HepG2 (cell line): Measurements from ENCODE around the gene BEAN1. TPM values are rescaled to one million over a fixed set of nuclear protein-coding genes. Genes with fewer than 3 reads are reported as not detected.

Experiments
- HOXA3 ChIP-seq: sonication (generic); formaldehyde crosslinking; IDR thresholded peaks from 2 replicates; pipeline ENCODE4 v1.5.0; 2020; ENCODE audit warnings: missing genetic modification reagents
- KDM2A ChIP-seq: sonication (generic); formaldehyde crosslinking; IDR thresholded peaks from 2 replicates; pipeline ENCODE4 v1.4.0; 2020; ENCODE audit warnings: low read depth, missing genetic modification reagents, borderline replicate concordance
- MATR3 ChIP-seq: sonication (generic); formaldehyde crosslinking; IDR thresholded peaks from 2 replicates; pipeline ENCODE4 v1.4.0; 2020; ENCODE audit warnings: missing genetic modification reagents
- PHF5A ChIP-seq: IDR thresholded peaks from one replicate; pipeline ENCODE4 v1.6.1; 2018; ENCODE audit warnings: low read depth, missing genetic modification reagents; ENCODE audit not compliant: unreplicated experiment
- POGZ ChIP-seq: sonication (generic); formaldehyde crosslinking; IDR thresholded peaks from 2 replicates; pipeline ENCODE4 v1.4.0; 2020; ENCODE audit warnings: mild to moderate bottlenecking, missing genetic modification reagents
- RFXAP ChIP-seq: sonication (generic); formaldehyde crosslinking; IDR thresholded peaks from 2 replicates; pipeline ENCODE4 v1.4.0; 2020; ENCODE audit warnings: missing genetic modification reagents, borderline replicate concordance
- SRSF9 ChIP-seq: fragments of 200-400 bp; formaldehyde crosslinking; IDR thresholded peaks from 2 replicates; pipeline ENCODE4 v1.6.1; 2018; ENCODE audit warnings: borderline replicate concordance, mild to moderate bottlenecking, low read depth, low read length; ENCODE audit not compliant: insufficient read depth, poor library complexity, severe bottlenecking
- ZNF280B ChIP-seq: sonication (generic); formaldehyde crosslinking; IDR thresholded peaks from 2 replicates; pipeline ENCODE4 v1.5.0; 2020; ENCODE audit warnings: missing genetic modification reagents, mild to moderate bottlenecking, borderline replicate concordance
- ZNF282 ChIP-seq: fragments of 450-650 bp; IDR thresholded peaks from 2 replicates; pipeline ENCODE4 v1.6.1; 2018; ENCODE audit not compliant: partially characterized antibody
- ZNF335 ChIP-seq: sonication (generic); formaldehyde crosslinking; IDR thresholded peaks from 2 replicates; pipeline ENCODE4 v1.4.0; 2020; ENCODE audit warnings: missing genetic modification reagents
- ZNF678 ChIP-seq: sonication (generic); formaldehyde crosslinking; IDR thresholded peaks from 2 replicates; pipeline ENCODE4 v1.4.0; 2020; ENCODE audit warnings: mild to moderate bottlenecking, missing genetic modification reagents
- ZNF704 ChIP-seq: sonication (generic); formaldehyde crosslinking; IDR thresholded peaks from 2 replicates; pipeline ENCODE4 v1.8.1; 2023; ENCODE audit warnings: mild to moderate bottlenecking, inconsistent platforms, moderate library complexity, missing genetic modification reagents, borderline replicate concordance
- ZSCAN25 ChIP-seq: sonication (generic); formaldehyde crosslinking; IDR thresholded peaks from 2 replicates; pipeline ENCODE4 v1.8.0; 2022; ENCODE audit warnings: mild to moderate bottlenecking, missing genetic modification reagents
- polyA plus RNA-seq, 8 experiments: library from polyadenylated mRNA; depleted of rRNA in 3 of 8; stranded (reverse) in 7 of 8; unstranded in 1 of 8; fragments of >200 nt; fragmentation: Illumina TruSeq in 4 of 8; extraction: Trizol in 4 of 8; gene quantifications; 2 replicates each; pipeline versions ENCODE4 v1.2.1 to v1.2.3, GENCODE V29; 2011 to 2016; ENCODE audit warnings: low read depth in 4 of 8, missing spikeins in 1 of 8, mixed read lengths in 1 of 8; ENCODE audit not compliant: insufficient read depth in 1 of 8
- total RNA-seq, 5 experiments: library from RNA; depleted of rRNA; stranded (reverse); fragments of >200 nt; fragmentation: Illumina TruSeq; extraction: Trizol; gene quantifications; 2 replicates each; pipeline ENCODE4 v1.2.3, GENCODE V29; 2016; ENCODE audit warnings: low read depth in 1 of 5
- TF ChIP-seq, protein P1 (sequence below), 2 experiments: fragments of 450-650 bp in 1 of 2; sonication (generic) in 1 of 2; formaldehyde crosslinking in 1 of 2; IDR thresholded peaks; 2 replicates each; pipeline versions ENCODE4 v1.6.1 to v1.8.0; 2016 to 2022; ENCODE audit warnings: antibody characterized with exemption in 1 of 2, mild to moderate bottlenecking in 1 of 2, missing genetic modification reagents in 1 of 2
- TF ChIP-seq, protein P2 (sequence below): sonication (generic); formaldehyde crosslinking; IDR thresholded peaks from 2 replicates; pipeline ENCODE4 v1.4.0; 2020; ENCODE audit warnings: missing genetic modification reagents

Gene BEAN1
- total and polyA plus RNA-seq, 2 of the 13 experiments (the other 11 are each of a cell fraction or from before 2014, with no cell fraction given) = 0.53 to 1.4 TPM

- TF ChIP-seq, protein P1, sequence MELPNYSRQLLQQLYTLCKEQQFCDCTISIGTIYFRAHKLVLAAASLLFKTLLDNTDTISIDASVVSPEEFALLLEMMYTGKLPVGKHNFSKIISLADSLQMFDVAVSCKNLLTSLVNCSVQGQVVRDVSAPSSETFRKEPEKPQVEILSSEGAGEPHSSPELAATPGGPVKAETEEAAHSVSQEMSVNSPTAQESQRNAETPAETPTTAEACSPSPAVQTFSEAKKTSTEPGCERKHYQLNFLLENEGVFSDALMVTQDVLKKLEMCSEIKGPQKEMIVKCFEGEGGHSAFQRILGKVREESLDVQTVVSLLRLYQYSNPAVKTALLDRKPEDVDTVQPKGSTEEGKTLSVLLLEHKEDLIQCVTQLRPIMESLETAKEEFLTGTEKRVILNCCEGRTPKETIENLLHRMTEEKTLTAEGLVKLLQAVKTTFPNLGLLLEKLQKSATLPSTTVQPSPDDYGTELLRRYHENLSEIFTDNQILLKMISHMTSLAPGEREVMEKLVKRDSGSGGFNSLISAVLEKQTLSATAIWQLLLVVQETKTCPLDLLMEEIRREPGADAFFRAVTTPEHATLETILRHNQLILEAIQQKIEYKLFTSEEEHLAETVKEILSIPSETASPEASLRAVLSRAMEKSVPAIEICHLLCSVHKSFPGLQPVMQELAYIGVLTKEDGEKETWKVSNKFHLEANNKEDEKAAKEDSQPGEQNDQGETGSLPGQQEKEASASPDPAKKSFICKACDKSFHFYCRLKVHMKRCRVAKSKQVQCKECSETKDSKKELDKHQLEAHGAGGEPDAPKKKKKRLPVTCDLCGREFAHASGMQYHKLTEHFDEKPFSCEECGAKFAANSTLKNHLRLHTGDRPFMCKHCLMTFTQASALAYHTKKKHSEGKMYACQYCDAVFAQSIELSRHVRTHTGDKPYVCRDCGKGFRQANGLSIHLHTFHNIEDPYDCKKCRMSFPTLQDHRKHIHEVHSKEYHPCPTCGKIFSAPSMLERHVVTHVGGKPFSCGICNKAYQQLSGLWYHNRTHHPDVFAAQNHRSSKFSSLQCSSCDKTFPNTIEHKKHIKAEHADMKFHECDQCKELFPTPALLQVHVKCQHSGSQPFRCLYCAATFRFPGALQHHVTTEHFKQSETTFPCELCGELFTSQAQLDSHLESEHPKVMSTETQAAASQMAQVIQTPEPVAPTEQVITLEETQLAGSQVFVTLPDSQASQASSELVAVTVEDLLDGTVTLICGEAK (IDR thresholded peaks at IDR 0.05) = no peak
- TF ChIP-seq, protein P1 (CRISPR knock-in tag; IDR thresholded peaks at IDR 0.05) = no peak
- TF ChIP-seq PHF5A (CRISPR knock-in tag) = no peak
- TF ChIP-seq HOXA3 = no peak
- TF ChIP-seq ZNF335 (CRISPR knock-in tag) = no peak
- no peak for TF ChIP-seq ZSCAN25 (CRISPR knock-in tag)
- no peak for TF ChIP-seq RFXAP (CRISPR knock-in tag)
- TF ChIP-seq, protein P2, sequence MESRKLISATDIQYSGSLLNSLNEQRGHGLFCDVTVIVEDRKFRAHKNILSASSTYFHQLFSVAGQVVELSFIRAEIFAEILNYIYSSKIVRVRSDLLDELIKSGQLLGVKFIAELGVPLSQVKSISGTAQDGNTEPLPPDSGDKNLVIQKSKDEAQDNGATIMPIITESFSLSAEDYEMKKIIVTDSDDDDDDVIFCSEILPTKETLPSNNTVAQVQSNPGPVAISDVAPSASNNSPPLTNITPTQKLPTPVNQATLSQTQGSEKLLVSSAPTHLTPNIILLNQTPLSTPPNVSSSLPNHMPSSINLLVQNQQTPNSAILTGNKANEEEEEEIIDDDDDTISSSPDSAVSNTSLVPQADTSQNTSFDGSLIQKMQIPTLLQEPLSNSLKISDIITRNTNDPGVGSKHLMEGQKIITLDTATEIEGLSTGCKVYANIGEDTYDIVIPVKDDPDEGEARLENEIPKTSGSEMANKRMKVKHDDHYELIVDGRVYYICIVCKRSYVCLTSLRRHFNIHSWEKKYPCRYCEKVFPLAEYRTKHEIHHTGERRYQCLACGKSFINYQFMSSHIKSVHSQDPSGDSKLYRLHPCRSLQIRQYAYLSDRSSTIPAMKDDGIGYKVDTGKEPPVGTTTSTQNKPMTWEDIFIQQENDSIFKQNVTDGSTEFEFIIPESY (CRISPR knock-in tag) = no peak
- TF ChIP-seq ZNF704 (CRISPR knock-in tag) = no peak
- TF ChIP-seq ZNF280B (CRISPR knock-in tag) = 0 out of 2 replicates have a peak, but pooled peaks have one; percentile 25
- TF ChIP-seq KDM2A (CRISPR knock-in tag) = peak; percentile 8; the same call in 1 of the 2 replicates
- no peak for TF ChIP-seq MATR3 (CRISPR knock-in tag)
- TF ChIP-seq POGZ (CRISPR knock-in tag) = no peak
- no peak for TF ChIP-seq ZNF282
- no peak for TF ChIP-seq ZNF678
- no peak for TF ChIP-seq SRSF9
Measured at GRCh38 chr16:66513111-66513723, 86.1 kb downstream of the BEAN1 start (continued).
